Liver (tissue), 9 donors: ENCODE results near the gene RNF183. TPM values are rescaled to one million over a fixed set of nuclear protein-coding genes. Genes with fewer than 3 reads are reported as not detected.

ENCODE experiments used
- DNase-seq: peaks from one replicate; pipeline ENCODE4 v3.0.0-alpha.2; 2017; ENCODE audit warnings: low spot score
- H3K27ac ChIP-seq, 2 donors: one replicate each; pipeline ENCODE4 v1.7.0; 2013; ENCODE audit warnings: inconsistent platforms in 2 of 2, low read length in 2 of 2, control low read depth in 1 of 2, low read depth in 1 of 2, mild to moderate bottlenecking in 1 of 2
- H3K27me3 ChIP-seq, 4 donors: one replicate each; pipeline versions ENCODE4 v1.6.1 to v1.7.0; 2013; ENCODE audit warnings: low read length in 3 of 4, inconsistent platforms in 1 of 4, mild to moderate bottlenecking in 1 of 4, moderate library complexity in 1 of 4; ENCODE audit not compliant: control insufficient read depth in 4 of 4, insufficient read depth in 4 of 4
- H3K36me3 ChIP-seq, 4 donors: one replicate each; pipeline versions ENCODE4 v1.6.1 to v1.7.0; 2013; ENCODE audit warnings: low read length in 3 of 4, mild to moderate bottlenecking in 3 of 4, low read depth in 1 of 4, moderate library complexity in 1 of 4; ENCODE audit not compliant: control insufficient read depth in 4 of 4, insufficient read depth in 3 of 4
- H3K4me1 ChIP-seq, 4 donors: one replicate each; pipeline versions ENCODE4 v1.6.1 to v1.7.0; 2013; ENCODE audit warnings: low read length in 3 of 4, mild to moderate bottlenecking in 3 of 4, moderate library complexity in 1 of 4; ENCODE audit not compliant: control insufficient read depth in 4 of 4, insufficient read depth in 4 of 4
- H3K4me3 ChIP-seq, 3 donors: one replicate each; pipeline versions ENCODE4 v1.6.1 to v1.7.0; 2013; ENCODE audit warnings: low read length in 3 of 3, control low read depth in 1 of 3, low read depth in 1 of 3, mild to moderate bottlenecking in 1 of 3
- H3K9ac ChIP-seq, 2 donors: one replicate each; pipeline ENCODE4 v1.7.0; 2013; ENCODE audit warnings: low read length in 2 of 2, mild to moderate bottlenecking in 2 of 2, moderate library complexity in 2 of 2, control low read depth in 1 of 2, low read depth in 1 of 2
- H3K9me3 ChIP-seq, 4 donors: one replicate each; pipeline versions ENCODE4 v1.6.1 to v1.7.0; 2013; ENCODE audit warnings: low read length in 3 of 4; ENCODE audit not compliant: control insufficient read depth in 4 of 4
- CTCF ChIP-seq: fragments of 150-350 bp; IDR thresholded peaks from 2 replicates; pipeline ENCODE4 v1.5.1; 2017; ENCODE audit warnings: improper control_type of control experiment, low read depth, low read length; ENCODE audit not compliant: missing input control
- FOXA1 ChIP-seq: IDR thresholded peaks from 2 replicates; pipeline ENCODE4 v1.6.1; 2016; ENCODE audit warnings: antibody characterized with exemption
- FOXA2 ChIP-seq: IDR thresholded peaks from 2 replicates; pipeline ENCODE4 v1.6.1; 2016; ENCODE audit warnings: antibody characterized with exemption
- HNF4A ChIP-seq, 2 donors: conservative IDR thresholded peaks; 2 replicates each; pipeline ENCODE4 v1.6.1; 2016; ENCODE audit warnings: antibody characterized with exemption in 2 of 2, mild to moderate bottlenecking in 2 of 2
- HNF4G ChIP-seq: IDR thresholded peaks from 2 replicates; pipeline ENCODE4 v1.6.1; 2016; ENCODE audit warnings: antibody characterized with exemption
- NR2F2 ChIP-seq: IDR thresholded peaks from 2 replicates; pipeline ENCODE4 v1.6.1; 2016; ENCODE audit warnings: antibody characterized with exemption
- RAD21 ChIP-seq, 2 donors: IDR thresholded peaks; 2 replicates each; pipeline ENCODE4 v1.6.1; 2016; ENCODE audit warnings: antibody characterized with exemption in 2 of 2, mild to moderate bottlenecking in 2 of 2
- REST ChIP-seq: IDR thresholded peaks from 2 replicates; pipeline ENCODE4 v1.6.1; 2016; ENCODE audit warnings: antibody characterized with exemption, mild to moderate bottlenecking
- RXRA ChIP-seq, 2 donors: IDR thresholded peaks; 2 replicates each; pipeline ENCODE4 v1.6.1; 2017 to 2018; ENCODE audit warnings: antibody characterized with exemption in 2 of 2, mild to moderate bottlenecking in 1 of 2
- SP1 ChIP-seq: IDR thresholded peaks from 2 replicates; pipeline ENCODE4 v1.6.1; 2018; ENCODE audit warnings: antibody characterized with exemption, mild to moderate bottlenecking
- YY1 ChIP-seq: IDR thresholded peaks from 2 replicates; pipeline ENCODE4 v1.6.1; 2016; ENCODE audit warnings: antibody characterized with exemption, mild to moderate bottlenecking
- ZBTB33 ChIP-seq: IDR thresholded peaks from 2 replicates; pipeline ENCODE4 v1.6.1; 2016; ENCODE audit warnings: antibody characterized with exemption
- WGBS: extraction: QIAGEN DNeasy Blood & Tissue Kit; methylation state at CpG from one replicate; pipeline ENCODE4 v1.1.7; 2013; 5-methylcytosine and 5-hydroxymethylcytosine counted together
- polyA plus RNA-seq, 2 donors: library from polyadenylated mRNA; stranded (reverse) in 1 of 2; unstranded in 1 of 2; fragments of 200-250 nt in 1 of 2; fragments of >200 nt in 1 of 2; fragmentation: Nextera tagmentation in 1 of 2; extraction: Ambion mirVana in 1 of 2; gene quantifications; one replicate each; pipeline versions ENCODE4 v1.2.1 to v1.2.3, GENCODE V29; 2013 to 2015
- total RNA-seq, 2 donors: library from RNA; depleted of rRNA; stranded (reverse); fragments of >200 nt; gene quantifications; one replicate each; pipeline ENCODE4 v1.2.3, GENCODE V29; 2014
- TF ChIP-seq, protein P1 (sequence below): IDR thresholded peaks from 2 replicates; pipeline ENCODE4 v1.6.1; 2016; ENCODE audit warnings: antibody characterized with exemption
- donor health status: healthy.
- donor health status: healthy.
- donor health status: healthy.
- donor health status: healthy.
- donor health status: healthy.

Gene RNF183
- total and polyA plus RNA-seq, 4 donors, result 0.07 TPM; not detected in 3

DNA sequence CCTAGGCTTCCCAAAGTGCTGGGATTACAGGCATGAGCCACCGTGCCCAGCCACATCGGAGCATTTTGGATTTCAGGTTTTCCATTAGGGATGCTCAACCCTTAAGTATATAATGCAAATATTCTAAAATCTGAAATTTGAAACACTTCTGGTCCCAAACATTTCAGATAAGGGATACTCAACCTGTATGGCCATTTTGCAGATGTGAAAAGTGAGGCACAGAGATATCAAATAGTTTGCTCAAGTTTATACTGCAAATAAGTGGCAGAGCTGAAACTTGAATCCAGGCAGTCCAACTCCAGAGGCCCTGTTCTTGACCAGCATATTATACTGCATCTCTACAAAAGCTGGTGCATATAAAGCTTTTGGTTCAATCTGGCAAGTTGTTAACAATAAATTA lies 34.5 kb upstream of the RNF183 start:
- Histone ChIP-seq H3K9me3 (no peaks in the 10 kb centered on the region), H3K4me1 (peaks cover 5 to 14% (median 11%) of the 10 kb centered on the region in 4 donors), H3K9ac (no peak overlapping the region), H3K4me3 (no peak overlapping the region), H3K27me3 (no peaks in the 10 kb centered on the region), H3K27ac (no peak overlapping the region), H3K36me3 (no peaks in the 10 kb centered on the region)
- TF ChIP-seq CTCF (no peak), FOXA2 (no peak), HNF4A (conservative IDR thresholded peaks at IDR 0.05) (no peak), SP1 (no peak)
- WGBS, result 98% methylated on average over 2 of the region's 2 CpGs
- DNase-seq, result no peak

DNA sequence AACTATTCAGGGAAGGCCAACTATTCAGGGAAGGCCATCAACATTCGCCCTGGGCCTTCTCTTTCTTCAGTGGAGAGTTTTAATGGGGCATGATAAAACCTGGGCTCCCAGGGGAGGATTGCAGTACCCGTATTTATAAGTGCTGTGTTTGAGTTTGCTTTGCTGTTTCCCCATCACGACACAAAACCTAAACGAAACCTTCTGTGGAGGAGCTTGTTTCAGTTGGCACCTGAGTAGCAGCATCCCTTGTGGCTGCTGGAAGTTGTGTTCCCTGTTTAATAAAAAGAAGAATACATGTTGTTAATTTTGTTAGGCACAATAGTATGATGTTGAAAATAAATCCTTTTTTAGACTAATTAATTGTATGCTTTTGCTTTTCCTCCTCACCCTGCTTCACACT lies 28.6 kb upstream of the RNF183 start:
- Histone ChIP-seq H3K9me3 (no peaks in the 10 kb centered on the region), H3K36me3 (no peaks in the 10 kb centered on the region), H3K4me3 (no peak overlapping the region), H3K9ac (no peak overlapping the region), H3K27ac (no peak overlapping the region), H3K27me3 (no peaks in the 10 kb centered on the region), H3K4me1 (no peaks in the 10 kb centered on the region)
- WGBS, result 83% methylated on average over 4 of the region's 4 CpGs
- TF ChIP-seq REST (no peak), FOXA2 (no peak), ZBTB33 (no peak), FOXA1 (no peak), SP1 (no peak), HNF4A (conservative IDR thresholded peaks at IDR 0.05) (no peak), RAD21 (IDR thresholded peaks at IDR 0.05) (no peak), YY1 (no peak), RXRA (IDR thresholded peaks at IDR 0.05) (no peak), HNF4G (no peak), NR2F2 (no peak)
- TF ChIP-seq, protein P1, sequence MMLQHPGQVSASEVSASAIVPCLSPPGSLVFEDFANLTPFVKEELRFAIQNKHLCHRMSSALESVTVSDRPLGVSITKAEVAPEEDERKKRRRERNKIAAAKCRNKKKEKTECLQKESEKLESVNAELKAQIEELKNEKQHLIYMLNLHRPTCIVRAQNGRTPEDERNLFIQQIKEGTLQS, result no peak
- no peak for DNase-seq
